A204.1 (cell line): ENCODE data around the gene SSR1.
"Not testable (repeated sequence)": the region's sequence is repeated elsewhere in the genome, so short reads cannot be mapped to it uniquely, and the experiment has no call there.

Experiments used
- FAIRE-seq: peaks from 2 replicates; lab custom pipeline; 2012; peaks lifted over from hg19 to GRCh38; lab: Jason Lieb, UNC

The SSR1 gene

GRCh38 chr6:7312616-7313504, at the start of gene SSR1:
SSR1 (minus strand) TSS chr6:7313199; CDS start chr6:7313120, 79 bp downstream.
- FAIRE-seq, result peak; percentile 83

- not testable (repeated sequence) for FAIRE-seq
Observed at GRCh38 chr6:7351916-7352315, 38.9 kb upstream of the SSR1 start.

- not testable (repeated sequence) for FAIRE-seq
Observed at GRCh38 chr6:7350591-7350990, 37.6 kb upstream of the SSR1 start.

GRCh38 chr6:7347551-7347997, 34.6 kb upstream of the SSR1 start:
- not testable (repeated sequence) for FAIRE-seq

GRCh38 chr6:7344773-7345450, 31.9 kb upstream of the SSR1 start:
- not testable (repeated sequence) for FAIRE-seq

- FAIRE-seq, result no peak
Observed at GRCh38 chr6:7343546-7344475, 30.8 kb upstream of the SSR1 start.

- no peak for FAIRE-seq
Observed at GRCh38 chr6:7341989-7342742, 29.2 kb upstream of the SSR1 start.

- no peak for FAIRE-seq
Observed at GRCh38 chr6:7341271-7341670, 28.3 kb upstream of the SSR1 start.

- not testable (repeated sequence) for FAIRE-seq
Observed at GRCh38 chr6:7339007-7339732, 26.2 kb upstream of the SSR1 start.

GRCh38 chr6:7338031-7338430, 25.0 kb upstream of the SSR1 start:
- no peak for FAIRE-seq

- FAIRE-seq, result no peak
Observed at GRCh38 chr6:7335519-7335918, 22.5 kb upstream of the SSR1 start.

- no peak for FAIRE-seq
Observed at GRCh38 chr6:7334685-7335084, 21.7 kb upstream of the SSR1 start.

GRCh38 chr6:7332090-7332745, 19.2 kb upstream of the SSR1 start:
- no peak for FAIRE-seq

GRCh38 chr6:7331452-7331851, 18.5 kb upstream of the SSR1 start:
- FAIRE-seq, result no peak

GRCh38 chr6:7328243-7328642, 15.2 kb upstream of the SSR1 start:
- no peak for FAIRE-seq

GRCh38 chr6:7325750-7326149, 12.8 kb upstream of the SSR1 start:
- FAIRE-seq, result no peak

GRCh38 chr6:7324520-7324919, 11.5 kb upstream of the SSR1 start:
- FAIRE-seq, result no peak

- no peak for FAIRE-seq
Observed at GRCh38 chr6:7323074-7323473, 10.1 kb upstream of the SSR1 start.

GRCh38 chr6:7321866-7322265, 8.9 kb upstream of the SSR1 start:
- FAIRE-seq, result not testable (repeated sequence)

- not testable (repeated sequence) for FAIRE-seq
Observed at GRCh38 chr6:7319406-7319805, 6.4 kb upstream of the SSR1 start.
